IMR-90 (cell line): ENCODE results near the gene NCKAP5.

ENCODE experiments used
- CEBPB ChIP-seq: IDR thresholded peaks from 2 replicates; pipeline ENCODE4 v1.6.1; 2012; ENCODE audit warnings: low read depth, low read length, improper control_type of control experiment
- FOS ChIP-seq: fragments of 150-350 bp; IDR thresholded peaks from 2 replicates; pipeline ENCODE4 v1.6.1; 2016; ENCODE audit warnings: low read depth, low read length
- MAZ ChIP-seq: IDR thresholded peaks from 2 replicates; pipeline ENCODE4 v1.6.1; 2012; ENCODE audit warnings: low read depth, mild to moderate bottlenecking, low read length, improper control_type of control experiment, moderate library complexity, borderline replicate concordance
- MXI1 ChIP-seq: IDR thresholded peaks from 2 replicates; pipeline ENCODE4 v1.6.1; 2012; ENCODE audit warnings: low read depth, mild to moderate bottlenecking, low read length, moderate library complexity, borderline replicate concordance
- NFE2L2 ChIP-seq: fragments of 150-350 bp; IDR thresholded peaks from 2 replicates; pipeline ENCODE4 v1.6.1; 2016; ENCODE audit warnings: low read depth, mild to moderate bottlenecking, low read length
- POLR2A ChIP-seq: IDR thresholded peaks from 2 replicates; pipeline ENCODE4 v1.6.1; 2012; ENCODE audit warnings: mild to moderate bottlenecking, low read depth, low read length
- RAD21 ChIP-seq: IDR thresholded peaks from 2 replicates; pipeline ENCODE4 v1.6.1; 2012; ENCODE audit warnings: low read length, improper control_type of control experiment
- RCOR1 ChIP-seq: IDR thresholded peaks from 2 replicates; pipeline ENCODE4 v1.6.1; 2012; ENCODE audit warnings: mild to moderate bottlenecking, low read length, improper control_type of control experiment; ENCODE audit not compliant: insufficient replicate concordance
- SMC3 ChIP-seq: fragments of 150-350 bp; IDR thresholded peaks from 2 replicates; pipeline ENCODE4 v1.6.1; 2016; ENCODE audit warnings: low read depth, mild to moderate bottlenecking, antibody characterized with exemption, low read length, moderate library complexity
- TF ChIP-seq, protein P1 (sequence below): conservative IDR thresholded peaks from 2 replicates; pipeline ENCODE4 v1.5.1; 2012; ENCODE audit warnings: mild to moderate bottlenecking, low read depth, low read length, improper control_type of control experiment
- TF ChIP-seq, protein P2 (sequence below): fragments of 150-350 bp; IDR thresholded peaks from 2 replicates; pipeline ENCODE4 v1.6.1; 2017; ENCODE audit warnings: mild to moderate bottlenecking, antibody characterized with exemption, low read length, low read depth
- TF ChIP-seq, protein P3 (sequence below): fragments of 150-350 bp; IDR thresholded peaks from 2 replicates; pipeline ENCODE4 v1.6.1; 2016; ENCODE audit warnings: low read depth, mild to moderate bottlenecking, low read length, moderate library complexity, borderline replicate concordance

DNA sequence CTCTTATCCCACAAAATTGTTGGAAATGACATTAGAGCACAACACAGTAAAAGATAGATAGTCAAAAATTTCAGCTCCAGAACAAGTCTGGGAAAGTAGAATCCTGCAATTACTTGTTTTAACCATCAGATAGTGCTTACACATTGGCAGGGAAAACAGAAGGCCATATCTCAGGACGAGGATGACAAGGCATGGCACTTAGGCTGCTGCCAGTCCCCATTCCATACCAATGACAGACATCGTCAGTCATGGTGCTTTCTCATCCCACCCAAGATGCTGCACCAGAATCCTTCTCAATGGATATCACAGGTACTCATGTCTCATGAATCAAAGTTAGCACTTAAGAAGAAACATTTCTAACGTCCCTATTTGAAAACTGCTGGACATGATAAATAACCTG, 187.3 kb downstream of the NCKAP5 start:
- TF ChIP-seq, protein P1, sequence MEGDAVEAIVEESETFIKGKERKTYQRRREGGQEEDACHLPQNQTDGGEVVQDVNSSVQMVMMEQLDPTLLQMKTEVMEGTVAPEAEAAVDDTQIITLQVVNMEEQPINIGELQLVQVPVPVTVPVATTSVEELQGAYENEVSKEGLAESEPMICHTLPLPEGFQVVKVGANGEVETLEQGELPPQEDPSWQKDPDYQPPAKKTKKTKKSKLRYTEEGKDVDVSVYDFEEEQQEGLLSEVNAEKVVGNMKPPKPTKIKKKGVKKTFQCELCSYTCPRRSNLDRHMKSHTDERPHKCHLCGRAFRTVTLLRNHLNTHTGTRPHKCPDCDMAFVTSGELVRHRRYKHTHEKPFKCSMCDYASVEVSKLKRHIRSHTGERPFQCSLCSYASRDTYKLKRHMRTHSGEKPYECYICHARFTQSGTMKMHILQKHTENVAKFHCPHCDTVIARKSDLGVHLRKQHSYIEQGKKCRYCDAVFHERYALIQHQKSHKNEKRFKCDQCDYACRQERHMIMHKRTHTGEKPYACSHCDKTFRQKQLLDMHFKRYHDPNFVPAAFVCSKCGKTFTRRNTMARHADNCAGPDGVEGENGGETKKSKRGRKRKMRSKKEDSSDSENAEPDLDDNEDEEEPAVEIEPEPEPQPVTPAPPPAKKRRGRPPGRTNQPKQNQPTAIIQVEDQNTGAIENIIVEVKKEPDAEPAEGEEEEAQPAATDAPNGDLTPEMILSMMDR: no peak
- TF ChIP-seq FOS (no peak), MAZ (no peak), POLR2A (no peak), SMC3 (no peak), RAD21 (no peak), NFE2L2 (no peak), MXI1 (no peak), CEBPB (no peak), RCOR1 (no peak)
- TF ChIP-seq, protein P2, sequence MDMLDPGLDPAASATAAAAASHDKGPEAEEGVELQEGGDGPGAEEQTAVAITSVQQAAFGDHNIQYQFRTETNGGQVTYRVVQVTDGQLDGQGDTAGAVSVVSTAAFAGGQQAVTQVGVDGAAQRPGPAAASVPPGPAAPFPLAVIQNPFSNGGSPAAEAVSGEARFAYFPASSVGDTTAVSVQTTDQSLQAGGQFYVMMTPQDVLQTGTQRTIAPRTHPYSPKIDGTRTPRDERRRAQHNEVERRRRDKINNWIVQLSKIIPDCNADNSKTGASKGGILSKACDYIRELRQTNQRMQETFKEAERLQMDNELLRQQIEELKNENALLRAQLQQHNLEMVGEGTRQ: no peak
- TF ChIP-seq, protein P3, sequence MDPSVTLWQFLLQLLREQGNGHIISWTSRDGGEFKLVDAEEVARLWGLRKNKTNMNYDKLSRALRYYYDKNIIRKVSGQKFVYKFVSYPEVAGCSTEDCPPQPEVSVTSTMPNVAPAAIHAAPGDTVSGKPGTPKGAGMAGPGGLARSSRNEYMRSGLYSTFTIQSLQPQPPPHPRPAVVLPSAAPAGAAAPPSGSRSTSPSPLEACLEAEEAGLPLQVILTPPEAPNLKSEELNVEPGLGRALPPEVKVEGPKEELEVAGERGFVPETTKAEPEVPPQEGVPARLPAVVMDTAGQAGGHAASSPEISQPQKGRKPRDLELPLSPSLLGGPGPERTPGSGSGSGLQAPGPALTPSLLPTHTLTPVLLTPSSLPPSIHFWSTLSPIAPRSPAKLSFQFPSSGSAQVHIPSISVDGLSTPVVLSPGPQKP: no peak
